ENCODE measurements around the gene HAX1. TPM values are rescaled to one million over a fixed set of nuclear protein-coding genes. Genes with fewer than 3 reads are reported as not detected.
"Not testable (repeated sequence)": the region's sequence is repeated elsewhere in the genome, so short reads cannot be mapped to it uniquely, and the experiment has no call there.

The HAX1 gene
- total RNA-seq, 2 experiments from 2014 or later: 204 to 219 TPM

DNA sequence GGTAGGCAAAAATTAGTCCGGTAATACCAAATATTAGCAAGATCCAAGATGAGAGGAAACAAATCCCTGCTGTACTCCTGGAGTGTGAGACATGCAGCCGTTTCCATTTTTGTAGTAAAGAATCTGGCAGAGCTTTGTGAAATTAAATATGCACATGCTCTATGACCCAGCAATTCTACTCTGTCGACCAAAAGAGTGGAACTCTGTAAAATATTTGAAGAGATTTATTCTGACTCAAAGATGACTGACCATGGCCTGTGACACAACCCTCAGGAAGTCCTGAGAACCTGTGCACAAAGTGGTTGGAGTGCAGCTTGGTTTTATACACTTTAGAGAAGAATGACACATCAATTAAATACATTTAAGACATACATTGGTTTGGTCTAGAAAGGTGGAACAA lies 16.2 kb downstream of the HAX1 start:
- CTCF ChIA-PET: interaction anchor here (1.2 kb wide), 1 partner anchor 10 kb away, joined by 5 read pairs; no protein-coding TSS in a partner anchor
- no peak overlapping the region for H3K27ac Mint-ChIP-seq
- H3K4me3 Mint-ChIP-seq: no peak overlapping the region
- peaks cover 6% of the 10 kb centered on the region for H3K9me3 Mint-ChIP-seq
- H3K36me3 Mint-ChIP-seq (ENCODE audit: low read depth): no peaks in the 10 kb centered on the region
- DNase-seq: no peak
- no peaks in the 10 kb centered on the region for H3K27me3 Mint-ChIP-seq (ENCODE audit: low read depth)
- intact Hi-C loops (cut with micrococcal nuclease): no loop called here
- no peaks in the 10 kb centered on the region for H3K4me1 Mint-ChIP-seq (ENCODE audit: low read depth)

DNA sequence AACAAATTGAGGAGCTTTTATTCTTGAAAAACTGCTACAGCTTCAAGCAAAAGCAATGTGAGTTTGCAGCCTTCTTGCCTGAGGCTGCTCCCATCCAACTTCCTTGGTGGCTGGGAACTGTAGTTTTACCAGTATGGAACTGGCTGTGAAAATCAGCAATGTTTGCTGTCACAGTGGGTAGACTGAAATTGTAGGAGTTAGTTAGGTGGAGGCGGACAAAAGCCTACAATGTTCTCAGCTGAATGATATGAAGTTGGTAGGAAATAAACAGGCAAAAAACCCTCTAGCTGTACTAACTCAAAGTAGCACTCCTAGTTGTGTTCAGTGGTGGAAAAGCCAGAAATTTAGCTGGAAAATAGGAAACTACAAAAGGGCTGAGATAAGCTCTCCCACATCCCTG lies 18.5 kb downstream of the HAX1 start:
- intact Hi-C loops (cut with micrococcal nuclease): no loop called here
- Mint-ChIP-seq H3K9me3 (peaks cover 14% of the 10 kb centered on the region), H3K27me3 (ENCODE audit: low read depth) (no peaks in the 10 kb centered on the region), H3K4me1 (ENCODE audit: low read depth) (no peaks in the 10 kb centered on the region), H3K27ac (no peak overlapping the region), H3K4me3 (no peak overlapping the region), H3K36me3 (ENCODE audit: low read depth) (peaks cover 6% of the 10 kb centered on the region)
- DNase-seq: no peak
- CTCF ChIA-PET: interaction anchor here (0.6 to 1.3 kb wide), 3 partner anchors 33 to 269 kb away, joined by 3 to 5 read pairs (median 3); no protein-coding TSS in a partner anchor

DNA sequence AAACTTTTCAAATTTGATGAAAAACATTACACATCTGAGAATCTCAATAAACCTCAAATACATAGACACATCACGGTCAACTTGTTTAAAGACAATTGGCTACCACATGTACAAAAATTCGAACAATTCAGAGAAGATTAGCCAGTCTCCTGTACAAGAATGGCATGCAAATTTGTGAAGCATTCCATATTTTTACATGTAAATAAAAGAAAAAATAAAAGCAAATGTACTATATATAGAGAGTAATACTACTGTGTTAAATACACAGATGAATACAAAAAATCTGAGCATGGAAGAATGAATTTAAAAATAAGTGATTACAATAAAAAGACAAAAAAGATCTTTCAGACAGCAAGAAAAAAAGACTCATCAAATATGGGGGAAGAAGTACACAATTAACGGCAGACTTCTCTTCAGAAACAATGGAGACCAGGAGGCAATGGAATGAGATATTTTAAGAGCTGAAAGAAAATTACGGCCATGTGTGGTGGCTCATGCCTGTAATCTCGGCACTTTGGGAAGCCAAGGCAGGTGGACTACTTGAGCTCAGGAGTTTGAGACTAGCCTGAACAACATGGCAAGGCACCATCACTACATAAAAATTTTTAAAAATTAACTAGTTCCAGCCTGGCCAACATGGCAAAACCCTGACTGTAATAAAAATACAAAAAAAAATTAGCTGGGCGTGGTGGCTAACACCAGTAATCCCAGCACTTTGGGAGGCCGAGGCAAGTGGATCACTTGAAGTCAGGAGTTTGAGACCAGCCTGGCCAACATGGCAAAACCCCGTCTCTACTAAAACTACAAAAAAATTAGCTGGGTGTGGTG lies 23.2 kb downstream of the HAX1 start:
- Mint-ChIP-seq H3K27me3 (ENCODE audit: low read depth) (no peaks in the 10 kb centered on the region), H3K36me3 (ENCODE audit: low read depth) (peaks cover 6% of the 10 kb centered on the region), H3K9me3 (peaks cover 13% of the 10 kb centered on the region), H3K27ac (no peak overlapping the region), H3K4me3 (no peak overlapping the region), H3K4me1 (ENCODE audit: low read depth) (no peaks in the 10 kb centered on the region)
- intact Hi-C loops (cut with micrococcal nuclease): no loop called here
- DNase-seq: no peak
- CTCF ChIA-PET: interaction anchor here (1.1 to 1.3 kb wide), 2 partner anchors 22 to 29 kb away, joined by 3 read pairs; no protein-coding TSS in a partner anchor

DNA sequence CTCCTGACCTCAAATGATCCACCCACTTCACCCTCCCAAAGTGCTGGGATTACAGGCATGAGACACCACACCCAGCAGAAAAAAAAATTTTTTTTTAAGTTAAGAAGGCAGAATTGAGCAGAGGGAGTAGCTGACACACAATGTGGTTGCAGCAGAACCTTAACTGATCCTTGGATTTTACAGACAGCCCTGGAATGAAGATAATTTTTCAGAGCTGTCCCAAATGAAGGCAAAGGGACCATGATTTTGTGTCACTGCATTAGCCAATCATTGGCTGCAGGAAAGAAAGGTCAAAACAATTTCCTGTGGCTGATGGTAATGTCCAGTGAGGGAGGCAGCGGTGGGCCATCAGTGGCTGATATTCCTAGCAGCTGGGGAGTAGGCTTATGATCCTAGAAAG lies 29.2 kb downstream of the HAX1 start:
- Mint-ChIP-seq H3K9me3 (no peaks in the 10 kb centered on the region), H3K27me3 (ENCODE audit: low read depth) (no peaks in the 10 kb centered on the region), H3K27ac (no peak overlapping the region), H3K4me1 (ENCODE audit: low read depth) (peaks cover 9% of the 10 kb centered on the region), H3K4me3 (no peak overlapping the region), H3K36me3 (ENCODE audit: low read depth) (no peaks in the 10 kb centered on the region)
- no peak for DNase-seq
- CTCF ChIA-PET: no interaction called here
- intact Hi-C loops (cut with micrococcal nuclease): no loop called here

DNA sequence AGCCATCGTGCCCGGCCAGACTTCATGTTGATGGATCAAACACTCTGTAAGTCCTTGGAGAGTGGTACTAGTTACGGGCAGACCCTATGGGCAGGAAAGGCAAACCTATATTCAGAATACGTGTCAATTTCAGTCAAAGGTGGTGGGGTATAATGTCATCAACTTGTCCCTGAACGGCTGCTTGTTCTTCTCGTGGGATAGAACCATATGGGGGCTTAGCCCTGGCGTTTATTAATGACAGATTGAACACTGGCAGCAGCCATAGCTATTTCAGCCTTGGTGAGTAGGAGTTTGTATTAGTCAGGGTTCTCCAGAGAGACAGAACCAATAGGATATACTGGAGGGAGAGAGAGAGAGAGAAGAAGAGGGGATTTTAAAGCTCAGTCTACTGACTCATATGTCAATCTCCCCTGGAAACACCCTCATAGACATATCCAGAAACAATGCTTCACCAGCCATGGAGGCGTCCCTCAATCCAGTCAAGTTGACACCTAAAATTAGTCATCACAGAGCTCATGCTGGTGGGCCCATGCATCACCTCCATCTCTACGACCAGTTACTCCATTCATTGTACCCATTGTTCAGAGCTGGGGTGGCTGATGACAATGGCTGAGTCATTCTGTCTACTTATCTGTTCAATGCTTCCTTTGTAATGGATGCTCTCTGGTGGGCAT lies 32.4 kb downstream of the HAX1 start:
- Mint-ChIP-seq H3K4me1 (ENCODE audit: low read depth) (peaks cover 15% of the 10 kb centered on the region), H3K9me3 (peaks cover 4% of the 10 kb centered on the region), H3K4me3 (no peak overlapping the region), H3K27me3 (ENCODE audit: low read depth) (no peaks in the 10 kb centered on the region), H3K36me3 (ENCODE audit: low read depth) (no peaks in the 10 kb centered on the region), H3K27ac (no peak overlapping the region)
- intact Hi-C loops (cut with micrococcal nuclease): loop anchor here (1.0 to 2.0 kb wide), 2 partner anchors 20 to 194 kb away; partner anchors contain the start of gene ATP8B2
- CTCF ChIA-PET: interaction anchor here (0.6 to 0.7 kb wide), 2 partner anchors 18 to 272 kb away, joined by 3 read pairs; no protein-coding TSS in a partner anchor
- peak; percentile 74 for DNase-seq

DNA sequence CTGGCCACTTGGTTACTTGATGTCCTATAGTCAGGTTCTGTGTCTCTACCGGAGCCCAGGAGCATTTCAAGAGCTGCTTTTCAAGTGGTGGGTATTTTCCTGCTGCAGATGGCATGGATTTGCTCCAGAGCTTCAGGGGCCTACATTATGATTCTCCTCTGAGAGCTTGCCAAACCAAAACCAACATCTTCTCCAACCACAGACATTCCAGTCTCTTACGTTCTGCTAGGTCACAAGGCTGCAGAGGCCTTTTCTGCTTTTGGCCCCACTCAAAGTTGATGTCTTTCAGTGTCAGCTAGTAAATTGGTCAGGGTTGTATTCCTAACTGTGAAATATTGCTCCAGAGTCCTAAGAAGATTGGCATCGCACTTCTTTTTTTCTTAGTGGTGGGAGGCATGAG lies 33.7 kb downstream of the HAX1 start:
- intact Hi-C loops (cut with micrococcal nuclease): no loop called here
- DNase-seq: no peak
- peaks cover 15% of the 10 kb centered on the region for H3K4me1 Mint-ChIP-seq (ENCODE audit: low read depth)
- no peak overlapping the region for H3K27ac Mint-ChIP-seq
- H3K36me3 Mint-ChIP-seq (ENCODE audit: low read depth): no peaks in the 10 kb centered on the region
- no peak overlapping the region for H3K4me3 Mint-ChIP-seq
- H3K9me3 Mint-ChIP-seq: peaks cover 4% of the 10 kb centered on the region
- no peaks in the 10 kb centered on the region for H3K27me3 Mint-ChIP-seq (ENCODE audit: low read depth)
- CTCF ChIA-PET: interaction anchor here (0.9 to 2.6 kb wide), 3 partner anchors 19 to 29 kb away, joined by 3 to 8 read pairs (median 3); no protein-coding TSS in a partner anchor

DNA sequence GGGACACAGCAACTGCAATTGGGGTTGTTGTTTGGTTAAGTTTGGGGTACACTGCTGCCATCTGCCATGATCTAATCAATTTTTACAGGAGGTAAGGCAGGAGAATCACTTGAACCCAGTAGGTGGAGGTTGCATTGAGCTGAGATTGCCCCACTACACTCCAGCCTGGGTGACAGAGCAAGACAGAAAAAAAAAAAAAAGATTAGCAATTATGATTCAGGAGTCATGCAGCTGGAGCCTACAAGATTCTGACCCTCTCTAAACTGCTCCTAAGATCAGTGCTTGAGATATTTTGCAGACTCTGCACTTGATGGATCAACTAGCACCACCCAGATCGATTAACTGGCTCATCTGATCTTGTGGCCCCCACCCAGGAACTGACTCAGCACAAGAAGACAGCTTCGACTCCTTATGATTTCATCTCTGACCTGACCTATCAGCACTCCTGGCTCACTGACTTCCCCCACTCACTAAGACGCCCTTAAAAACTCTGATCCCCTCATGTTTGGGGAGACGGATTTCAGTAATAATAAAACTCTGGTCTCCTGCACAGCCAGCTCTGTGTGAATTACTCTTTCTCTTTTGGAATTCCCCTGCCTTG lies 35.3 kb downstream of the HAX1 start:
- H3K4me3 Mint-ChIP-seq; H3K27ac Mint-ChIP-seq; intact Hi-C loops (cut with micrococcal nuclease); H3K36me3 Mint-ChIP-seq (ENCODE audit: low read depth); H3K27me3 Mint-ChIP-seq (ENCODE audit: low read depth); DNase-seq; H3K9me3 Mint-ChIP-seq: not testable (repeated sequence)
- peaks cover 15% of the 10 kb centered on the region for H3K4me1 Mint-ChIP-seq (ENCODE audit: low read depth)
- CTCF ChIA-PET: interaction anchor here (2.6 kb wide), 1 partner anchor 28 kb away, joined by 8 read pairs; no protein-coding TSS in a partner anchor

DNA sequence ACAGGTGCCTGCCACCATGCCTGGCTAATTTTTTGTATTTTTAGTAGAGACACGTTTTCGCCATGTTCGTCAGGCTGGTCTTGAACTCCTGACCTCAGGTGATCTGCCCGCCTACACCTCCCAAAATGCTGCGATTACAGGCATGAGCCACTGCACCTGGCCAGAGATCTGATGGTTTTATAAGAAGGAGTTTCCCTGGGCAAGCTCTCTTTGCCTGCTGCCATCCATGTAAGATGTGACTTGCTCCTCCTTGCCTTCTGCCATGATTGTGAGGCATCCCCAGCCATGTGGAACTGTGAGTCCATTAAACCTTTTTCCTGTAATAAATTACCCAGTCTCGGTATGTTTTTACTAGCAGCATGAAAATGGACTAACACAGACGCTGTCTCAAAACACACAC lies 36.7 kb downstream of the HAX1 start:
- intact Hi-C loops (cut with micrococcal nuclease); H3K4me3 Mint-ChIP-seq; CTCF ChIA-PET: not testable (repeated sequence)

DNA sequence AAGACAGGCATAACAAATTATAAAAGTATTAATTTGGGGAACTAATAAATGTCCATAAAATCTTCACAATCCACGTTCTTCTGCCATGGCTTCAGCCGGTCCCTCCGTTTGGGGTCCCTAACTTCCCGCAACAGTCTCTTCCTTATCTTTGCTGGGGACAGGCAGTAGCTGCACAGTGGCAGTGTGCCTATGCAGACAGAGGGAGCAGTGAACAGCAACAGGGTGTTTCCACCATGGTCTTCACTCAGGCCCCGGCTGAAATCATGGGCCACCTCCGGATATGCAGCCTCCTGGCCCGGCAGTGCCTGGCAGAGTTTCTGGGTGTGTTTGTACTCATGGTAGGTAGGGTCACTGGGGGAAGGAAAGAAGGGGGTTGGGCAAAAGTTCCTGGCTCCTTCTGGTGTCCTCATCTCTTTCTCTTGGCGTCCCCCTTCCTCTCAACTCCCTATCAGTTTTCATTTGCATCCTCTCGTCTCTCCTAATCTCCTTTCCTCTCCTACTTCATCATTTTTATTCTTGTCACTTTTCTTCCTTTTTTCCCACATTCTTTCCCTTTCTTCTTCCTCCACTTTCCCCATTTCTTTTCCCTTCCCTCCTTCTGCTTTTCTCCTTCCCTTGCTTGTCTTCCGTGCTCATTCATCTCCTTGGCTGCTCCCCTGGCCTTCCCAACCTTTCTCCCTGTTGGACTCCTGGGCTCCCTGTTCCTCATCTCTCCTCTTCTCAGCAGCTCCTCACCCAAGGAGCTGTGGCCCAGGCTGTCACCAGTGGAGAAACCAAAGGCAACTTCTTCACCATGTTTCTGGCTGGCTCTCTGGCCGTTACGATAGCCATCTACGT lies 40.0 kb downstream of the HAX1 start:
- H3K9me3 Mint-ChIP-seq: peaks cover 13% of the 10 kb centered on the region
- H3K36me3 Mint-ChIP-seq (ENCODE audit: low read depth); intact Hi-C loops (cut with micrococcal nuclease); H3K4me3 Mint-ChIP-seq; DNase-seq; CTCF ChIA-PET; H3K27ac Mint-ChIP-seq; H3K4me1 Mint-ChIP-seq (ENCODE audit: low read depth); H3K27me3 Mint-ChIP-seq (ENCODE audit: low read depth): not testable (repeated sequence)

More for the DNA sequence above, 36.7 kb downstream of the HAX1 start:
- peaks cover 15% of the 10 kb centered on the region for H3K4me1 Mint-ChIP-seq (ENCODE audit: low read depth)
- H3K9me3 Mint-ChIP-seq; H3K36me3 Mint-ChIP-seq (ENCODE audit: low read depth); DNase-seq; H3K27ac Mint-ChIP-seq; H3K27me3 Mint-ChIP-seq (ENCODE audit: low read depth): not testable (repeated sequence)

DNA sequence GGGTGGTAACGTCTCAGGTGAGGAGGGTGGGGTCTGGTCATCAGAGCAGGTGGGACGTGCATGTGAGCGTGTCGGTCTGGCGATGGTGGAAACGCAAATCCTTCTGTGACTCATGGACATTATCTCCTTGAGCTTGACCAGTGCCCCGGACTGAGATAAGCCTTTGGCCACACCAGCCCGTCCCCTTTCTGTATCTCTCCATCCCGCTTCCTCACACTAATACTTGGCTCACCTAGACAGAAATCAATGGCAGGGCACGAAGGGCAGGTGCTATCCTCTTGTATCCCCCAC lies 40.6 kb downstream of the HAX1 start:
- CTCF ChIA-PET: no interaction called here
- Mint-ChIP-seq H3K36me3 (ENCODE audit: low read depth) (no peaks in the 10 kb centered on the region), H3K27ac (no peak overlapping the region), H3K4me1 (ENCODE audit: low read depth) (peaks cover 3% of the 10 kb centered on the region), H3K9me3 (peaks cover 17% of the 10 kb centered on the region), H3K27me3 (ENCODE audit: low read depth) (no peaks in the 10 kb centered on the region), H3K4me3 (no peak overlapping the region)
- DNase-seq: no peak
- intact Hi-C loops (cut with micrococcal nuclease): no loop called here

DNA sequence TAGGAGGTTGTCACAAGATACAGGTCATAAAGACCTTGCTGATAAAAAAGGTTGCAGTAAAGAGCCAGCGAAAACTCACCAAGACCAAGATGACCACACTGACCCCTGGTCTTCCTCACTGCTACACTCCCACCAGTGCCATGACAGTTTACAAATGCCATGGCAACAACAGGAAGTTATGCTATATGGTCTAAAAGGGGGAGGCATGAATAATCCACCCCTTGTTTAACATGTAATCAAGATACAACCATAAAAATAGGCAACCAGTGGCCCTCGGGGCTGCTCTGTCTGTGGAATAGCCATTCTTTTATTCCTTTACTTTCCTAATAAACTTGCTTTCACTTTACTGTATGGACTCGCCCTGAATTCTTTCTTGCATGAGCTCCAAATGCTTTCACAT lies 41.8 kb downstream of the HAX1 start:
- H3K36me3 Mint-ChIP-seq (ENCODE audit: low read depth); H3K27me3 Mint-ChIP-seq (ENCODE audit: low read depth); H3K4me3 Mint-ChIP-seq; intact Hi-C loops (cut with micrococcal nuclease); H3K4me1 Mint-ChIP-seq (ENCODE audit: low read depth); H3K27ac Mint-ChIP-seq; DNase-seq: not testable (repeated sequence)
- peaks cover 15% of the 10 kb centered on the region for H3K9me3 Mint-ChIP-seq
- CTCF ChIA-PET: interaction anchor here (1.3 kb wide), 1 partner anchor 10 kb away, joined by 5 read pairs; no protein-coding TSS in a partner anchor

DNA sequence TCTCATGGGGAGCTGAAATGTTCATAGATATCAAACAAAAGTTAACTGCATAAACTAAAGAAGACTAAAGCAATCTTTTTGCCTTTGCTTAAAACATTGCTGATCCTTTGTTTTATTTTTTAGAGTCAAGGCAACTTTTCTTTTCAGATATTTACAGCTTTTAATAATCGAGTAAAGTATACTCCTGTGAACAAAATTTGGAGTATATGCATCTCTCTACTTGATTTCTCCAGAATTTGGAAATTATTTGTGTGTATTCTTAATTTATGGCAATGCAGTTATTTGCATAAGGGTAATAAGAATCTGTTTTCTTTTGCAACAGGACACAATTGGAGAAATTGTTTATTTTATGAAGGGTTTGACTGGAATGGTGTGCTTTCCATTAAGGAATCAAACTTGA lies 44.3 kb downstream of the HAX1 start:
- Mint-ChIP-seq H3K27me3 (ENCODE audit: low read depth) (no peaks in the 10 kb centered on the region), H3K4me1 (ENCODE audit: low read depth) (no peaks in the 10 kb centered on the region), H3K36me3 (ENCODE audit: low read depth) (no peaks in the 10 kb centered on the region), H3K4me3 (no peak overlapping the region), H3K27ac (no peak overlapping the region), H3K9me3 (peaks cover 14% of the 10 kb centered on the region)
- CTCF ChIA-PET: interaction anchor here (1.3 kb wide), 1 partner anchor 13 kb away, joined by 3 read pairs; no protein-coding TSS in a partner anchor
- intact Hi-C loops (cut with micrococcal nuclease): no loop called here
- no peak for DNase-seq

Measured in activated naive CD4-positive, alpha-beta T cell treated with anti-CD3 and anti-CD28 coated beads for 36 hours (primary cell).